Transverse colon (tissue), 3 donors: ENCODE results near the gene SLC24A3.

Experiments
- CTCF ChIP-seq, 5 experiments: fragments of 200-600 bp in 3 of 5; fragments of 450-650 bp in 2 of 5; sonication (generic) in 3 of 5; IDR thresholded peaks; 1 replicate in 2 of 5; 2 replicates in 3 of 5; pipeline ENCODE4 v1.5.1; 2016 to 2017; ENCODE audit warnings: antibody characterized with exemption in 5 of 5, inconsistent platforms in 3 of 5, mild to moderate bottlenecking in 2 of 5, moderate library complexity in 1 of 5
- POLR2A ChIP-seq: fragments of 450-650 bp; IDR thresholded peaks from one replicate; pipeline ENCODE4 v1.6.1; 2016; ENCODE audit warnings: antibody characterized with exemption, mild to moderate bottlenecking, moderate library complexity

GRCh38 chr20:19670829-19671228, 458.4 kb downstream of the SLC24A3 start:
- no peak for TF ChIP-seq CTCF (IDR thresholded peaks at IDR 0.05)
- no peak for TF ChIP-seq POLR2A
